DND-41 (cell line): ENCODE results near the gene RUVBL2.

Experiments
- EZH2 ChIP-seq: IDR thresholded peaks from 3 replicates; pipeline ENCODE4 v1.6.1; 2012; ENCODE audit warnings: borderline replicate concordance, low read depth, mild to moderate bottlenecking, moderate library complexity, low read length, inconsistent platforms; ENCODE audit not compliant: severe bottlenecking
- TF ChIP-seq, protein P1 (sequence below): IDR thresholded peaks from 2 replicates; pipeline ENCODE4 v1.5.1; 2012; ENCODE audit warnings: borderline replicate concordance, low read length, moderate library complexity, mild to moderate bottlenecking; ENCODE audit not compliant: poor library complexity, severe bottlenecking; ENCODE audit errors: extremely low read depth

GRCh38 chr19:48991011-48991609 is 2.6 kb upstream of the RUVBL2 start:
- TF ChIP-seq, protein P1, sequence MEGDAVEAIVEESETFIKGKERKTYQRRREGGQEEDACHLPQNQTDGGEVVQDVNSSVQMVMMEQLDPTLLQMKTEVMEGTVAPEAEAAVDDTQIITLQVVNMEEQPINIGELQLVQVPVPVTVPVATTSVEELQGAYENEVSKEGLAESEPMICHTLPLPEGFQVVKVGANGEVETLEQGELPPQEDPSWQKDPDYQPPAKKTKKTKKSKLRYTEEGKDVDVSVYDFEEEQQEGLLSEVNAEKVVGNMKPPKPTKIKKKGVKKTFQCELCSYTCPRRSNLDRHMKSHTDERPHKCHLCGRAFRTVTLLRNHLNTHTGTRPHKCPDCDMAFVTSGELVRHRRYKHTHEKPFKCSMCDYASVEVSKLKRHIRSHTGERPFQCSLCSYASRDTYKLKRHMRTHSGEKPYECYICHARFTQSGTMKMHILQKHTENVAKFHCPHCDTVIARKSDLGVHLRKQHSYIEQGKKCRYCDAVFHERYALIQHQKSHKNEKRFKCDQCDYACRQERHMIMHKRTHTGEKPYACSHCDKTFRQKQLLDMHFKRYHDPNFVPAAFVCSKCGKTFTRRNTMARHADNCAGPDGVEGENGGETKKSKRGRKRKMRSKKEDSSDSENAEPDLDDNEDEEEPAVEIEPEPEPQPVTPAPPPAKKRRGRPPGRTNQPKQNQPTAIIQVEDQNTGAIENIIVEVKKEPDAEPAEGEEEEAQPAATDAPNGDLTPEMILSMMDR, result no peak
- no peak for TF ChIP-seq EZH2
